GM23338 (cell line): ENCODE measurements around the gene KIF6. TPM values are rescaled to one million over a fixed set of nuclear protein-coding genes. Genes with fewer than 3 reads are reported as not detected.

Experiments used
- ATAC-seq: fragments of 200-7000 bp; cut with Tn5 transposase; 3 replicates; pipeline ENCODE4 v1.9.1; 2020
- DNase-seq: peaks from one replicate; pipeline ENCODE4 v3.0.0-alpha.2; 2015; ENCODE audit warnings: low spot score
- H2AFZ ChIP-seq: fragments of 200-600 bp; sonication (generic); 2 replicates; pipeline ENCODE4 v1.8.0; 2016; ENCODE audit warnings: antibody characterized with exemption, mild to moderate bottlenecking, moderate library complexity
- H3F3A ChIP-seq: fragments of 200-600 bp; sonication (generic); replicated peaks from 2 replicates; pipeline ENCODE4 v1.8.0; 2017; ENCODE audit warnings: antibody characterized with exemption, mixed run types, low read depth
- H3K27ac ChIP-seq: fragments of 200-600 bp; sonication (generic); 2 replicates; pipeline ENCODE4 v1.6.1; 2016; ENCODE audit warnings: low read depth
- H3K27me3 ChIP-seq: fragments of 200-600 bp; sonication (generic); 2 replicates; pipeline ENCODE4 v1.8.0; 2016; ENCODE audit warnings: mild to moderate bottlenecking, mixed run types, moderate library complexity; ENCODE audit not compliant: insufficient read depth
- H3K36me3 ChIP-seq: fragments of 200-600 bp; sonication (generic); 2 replicates; pipeline ENCODE4 v1.8.0; 2016; ENCODE audit warnings: mild to moderate bottlenecking; ENCODE audit not compliant: insufficient read depth
- H3K4me1 ChIP-seq: fragments of 200-600 bp; sonication (generic); 2 replicates; pipeline ENCODE4 v1.8.0; 2016; ENCODE audit warnings: mild to moderate bottlenecking, moderate library complexity; ENCODE audit not compliant: insufficient read depth
- H3K4me2 ChIP-seq: fragments of 200-600 bp; sonication (generic); 2 replicates; pipeline ENCODE4 v1.7.1; 2017; ENCODE audit warnings: mixed run types
- H3K4me3 ChIP-seq: fragments of 200-600 bp; sonication (generic); 2 replicates; pipeline ENCODE4 v1.6.1; 2016; ENCODE audit warnings: mixed run types
- H3K79me2 ChIP-seq: fragments of 200-600 bp; sonication (generic); replicated peaks from 2 replicates; pipeline ENCODE4 v1.8.0; 2017; ENCODE audit warnings: mild to moderate bottlenecking; ENCODE audit not compliant: insufficient read depth
- H3K9me2 ChIP-seq: fragments of 200-600 bp; sonication (generic); 2 replicates; pipeline ENCODE4 v1.8.0; 2017; ENCODE audit not compliant: insufficient read depth
- H4K20me1 ChIP-seq: fragments of 200-600 bp; sonication (generic); replicated peaks from 2 replicates; pipeline ENCODE4 v1.8.0; 2017; ENCODE audit warnings: mild to moderate bottlenecking; ENCODE audit not compliant: insufficient read depth
- H3K27ac Mint-ChIP-seq: 2 replicates; pipeline ENCODE4 v1.8.0; 2020; ENCODE audit warnings: inconsistent platforms, mild to moderate bottlenecking, moderate library complexity, mixed read lengths
- H3K27me3 Mint-ChIP-seq: 3 replicates; pipeline ENCODE4 v1.8.0; 2022; ENCODE audit warnings: low read depth, mild to moderate bottlenecking, moderate library complexity, mixed read lengths, inconsistent platforms; ENCODE audit not compliant: insufficient read depth, poor library complexity
- H3K36me3 Mint-ChIP-seq: 3 replicates; pipeline ENCODE4 v1.8.0; 2021; ENCODE audit warnings: low read depth, mild to moderate bottlenecking, inconsistent platforms, moderate library complexity, mixed read lengths
- H3K4me1 Mint-ChIP-seq: 3 replicates; pipeline ENCODE4 v1.8.0; 2020; ENCODE audit warnings: mild to moderate bottlenecking, inconsistent platforms, mixed read lengths
- H3K4me3 Mint-ChIP-seq: 3 replicates; pipeline ENCODE4 v1.8.0; 2021; ENCODE audit warnings: moderate library complexity, mild to moderate bottlenecking, inconsistent platforms, mixed read lengths
- H3K9me3 Mint-ChIP-seq: 3 replicates; pipeline ENCODE4 v1.8.0; 2020; ENCODE audit warnings: moderate library complexity, mild to moderate bottlenecking, inconsistent platforms, mixed read lengths
- CREB1 ChIP-seq: fragments of 250-450 bp; sonication (Bioruptor Pico); IDR thresholded peaks from 2 replicates; pipeline ENCODE4 v1.5.0; 2020; ENCODE audit warnings: low read depth, mild to moderate bottlenecking, moderate library complexity
- EZH2 ChIP-seq: fragments of 200-600 bp; sonication (generic); IDR thresholded peaks from one replicate; pipeline ENCODE4 v1.8.0; 2017; ENCODE audit warnings: antibody characterized with exemption, mild to moderate bottlenecking, low read depth; ENCODE audit not compliant: unreplicated experiment
- EZH2phosphoT487 ChIP-seq: fragments of 200-600 bp; sonication (generic); IDR thresholded peaks from one replicate; pipeline ENCODE4 v1.8.1; 2018; ENCODE audit warnings: antibody characterized with exemption; ENCODE audit not compliant: unreplicated experiment
- JUNB ChIP-seq: IDR thresholded peaks from one replicate; pipeline ENCODE4 v1.6.1; 2016; ENCODE audit warnings: antibody characterized with exemption; ENCODE audit not compliant: unreplicated experiment
- NANOG ChIP-seq: IDR thresholded peaks from 2 replicates; pipeline ENCODE4 v1.6.1; 2016; ENCODE audit warnings: antibody characterized with exemption, borderline replicate concordance
- POLR2AphosphoS5 ChIP-seq: IDR thresholded peaks from 2 replicates; pipeline ENCODE4 v1.6.1; 2016; ENCODE audit warnings: antibody characterized with exemption, low read depth
- STAT1 ChIP-seq: IDR thresholded peaks from one replicate; pipeline ENCODE4 v1.6.1; 2016; ENCODE audit warnings: antibody characterized with exemption; ENCODE audit not compliant: unreplicated experiment
- ZNF114 ChIP-seq: fragments of 250-450 bp; sonication (Bioruptor Pico); IDR thresholded peaks from 2 replicates; pipeline ENCODE4 v1.5.0; 2020; ENCODE audit warnings: mild to moderate bottlenecking, moderate library complexity
- ZNF331 ChIP-seq: fragments of 250-450 bp; sonication (Bioruptor Pico); IDR thresholded peaks from 2 replicates; pipeline ENCODE4 v1.5.0; 2020; ENCODE audit warnings: low read depth, mild to moderate bottlenecking, moderate library complexity
- polyA plus RNA-seq: library from polyadenylated mRNA; unstranded; fragments of >200 nt; fragmentation: Nextera tagmentation; extraction: Ambion mirVana; gene quantifications from 2 replicates; pipeline ENCODE4 v1.2.1, GENCODE V29; 2016
- total RNA-seq: library from RNA; depleted of rRNA; stranded (reverse); fragments of >200 nt; shearing (Covaris generic); gene quantifications from 2 replicates; pipeline ENCODE4 v1.2.3, GENCODE V29; 2014
- TF ChIP-seq, protein P1 (sequence below): IDR thresholded peaks from 2 replicates; pipeline ENCODE4 v1.6.1; 2016; ENCODE audit warnings: antibody characterized with exemption
- TF ChIP-seq, protein P2 (sequence below), 2 experiments: fragments of 200-600 bp in 1 of 2; sonication (generic) in 1 of 2; conservative IDR thresholded peaks; 2 replicates each; pipeline versions ENCODE4 v1.5.1 to v1.6.1; 2016 to 2017; ENCODE audit warnings: antibody characterized with exemption in 2 of 2, low read depth in 2 of 2, mild to moderate bottlenecking in 2 of 2, moderate library complexity in 1 of 2
- TF ChIP-seq, protein P3 (sequence below): fragments of 250-450 bp; sonication (Bioruptor Pico); IDR thresholded peaks from 2 replicates; pipeline ENCODE4 v1.5.0; 2020; ENCODE audit warnings: mild to moderate bottlenecking, moderate library complexity
- TF ChIP-seq, protein P4 (sequence below): IDR thresholded peaks from one replicate; pipeline ENCODE4 v1.6.1; 2018; ENCODE audit warnings: antibody characterized with exemption; ENCODE audit not compliant: unreplicated experiment

The KIF6 gene
- total and polyA plus RNA-seq, 2 experiments from 2014 or later, result 0.87 to 1.7 TPM

DNA sequence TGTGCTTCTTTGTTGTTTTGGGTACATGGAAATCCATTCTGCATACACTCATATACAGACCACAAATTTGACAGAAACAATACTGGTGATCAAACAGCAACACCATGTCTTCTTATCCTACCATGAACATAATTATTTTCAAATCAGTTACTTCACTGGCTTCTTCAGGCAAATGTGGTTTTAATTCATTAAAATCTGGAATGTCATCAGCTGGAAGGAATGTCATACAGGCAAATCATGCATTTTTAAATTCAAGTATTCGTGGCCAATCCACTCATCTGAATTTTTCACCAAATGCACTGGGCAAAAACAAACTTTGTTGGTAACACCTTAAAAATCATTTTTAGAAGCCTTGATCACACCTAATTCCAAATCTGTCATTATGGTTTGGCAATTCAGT, 59.3 kb downstream of the KIF6 start:
- H3K27me3 Mint-ChIP-seq, result peaks cover 3% of the 10 kb centered on the region
- H3K27ac Mint-ChIP-seq, result no peak overlapping the region; the same call in 1 of the 2 replicates
- no peak for ATAC-seq

More for the DNA sequence above, 59.3 kb downstream of the KIF6 start:
- H3K4me3 Mint-ChIP-seq, result no peak overlapping the region
- no peaks in the 10 kb centered on the region for H3K36me3 ChIP-seq
- no peaks in the 10 kb centered on the region for H4K20me1 ChIP-seq
- no peak overlapping the region for H3K27ac ChIP-seq
- H3K9me3 Mint-ChIP-seq, result no peaks in the 10 kb centered on the region
- no peak overlapping the region for H2AFZ ChIP-seq
- peaks cover 22% of the 10 kb centered on the region for H3K4me1 ChIP-seq
- H3K9me2 ChIP-seq, result no peaks in the 10 kb centered on the region
- peaks cover 31% of the 10 kb centered on the region for H3K4me1 Mint-ChIP-seq
- TF ChIP-seq EZH2 (no peak), EZH2phosphoT487 (no peak), CREB1 (CRISPR knock-in tag) (no peak), STAT1 (no peak), POLR2AphosphoS5 (no peak), JUNB (no peak), ZNF114 (CRISPR knock-in tag) (no peak), ZNF331 (CRISPR knock-in tag) (no peak), NANOG (no peak)
- TF ChIP-seq, protein P1, sequence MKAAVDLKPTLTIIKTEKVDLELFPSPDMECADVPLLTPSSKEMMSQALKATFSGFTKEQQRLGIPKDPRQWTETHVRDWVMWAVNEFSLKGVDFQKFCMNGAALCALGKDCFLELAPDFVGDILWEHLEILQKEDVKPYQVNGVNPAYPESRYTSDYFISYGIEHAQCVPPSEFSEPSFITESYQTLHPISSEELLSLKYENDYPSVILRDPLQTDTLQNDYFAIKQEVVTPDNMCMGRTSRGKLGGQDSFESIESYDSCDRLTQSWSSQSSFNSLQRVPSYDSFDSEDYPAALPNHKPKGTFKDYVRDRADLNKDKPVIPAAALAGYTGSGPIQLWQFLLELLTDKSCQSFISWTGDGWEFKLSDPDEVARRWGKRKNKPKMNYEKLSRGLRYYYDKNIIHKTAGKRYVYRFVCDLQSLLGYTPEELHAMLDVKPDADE, result no peak
- TF ChIP-seq, protein P2, sequence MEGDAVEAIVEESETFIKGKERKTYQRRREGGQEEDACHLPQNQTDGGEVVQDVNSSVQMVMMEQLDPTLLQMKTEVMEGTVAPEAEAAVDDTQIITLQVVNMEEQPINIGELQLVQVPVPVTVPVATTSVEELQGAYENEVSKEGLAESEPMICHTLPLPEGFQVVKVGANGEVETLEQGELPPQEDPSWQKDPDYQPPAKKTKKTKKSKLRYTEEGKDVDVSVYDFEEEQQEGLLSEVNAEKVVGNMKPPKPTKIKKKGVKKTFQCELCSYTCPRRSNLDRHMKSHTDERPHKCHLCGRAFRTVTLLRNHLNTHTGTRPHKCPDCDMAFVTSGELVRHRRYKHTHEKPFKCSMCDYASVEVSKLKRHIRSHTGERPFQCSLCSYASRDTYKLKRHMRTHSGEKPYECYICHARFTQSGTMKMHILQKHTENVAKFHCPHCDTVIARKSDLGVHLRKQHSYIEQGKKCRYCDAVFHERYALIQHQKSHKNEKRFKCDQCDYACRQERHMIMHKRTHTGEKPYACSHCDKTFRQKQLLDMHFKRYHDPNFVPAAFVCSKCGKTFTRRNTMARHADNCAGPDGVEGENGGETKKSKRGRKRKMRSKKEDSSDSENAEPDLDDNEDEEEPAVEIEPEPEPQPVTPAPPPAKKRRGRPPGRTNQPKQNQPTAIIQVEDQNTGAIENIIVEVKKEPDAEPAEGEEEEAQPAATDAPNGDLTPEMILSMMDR (conservative IDR thresholded peaks at IDR 0.05; ENCODE audit: low read depth in 2 of 2), result no peak
- TF ChIP-seq, protein P3, sequence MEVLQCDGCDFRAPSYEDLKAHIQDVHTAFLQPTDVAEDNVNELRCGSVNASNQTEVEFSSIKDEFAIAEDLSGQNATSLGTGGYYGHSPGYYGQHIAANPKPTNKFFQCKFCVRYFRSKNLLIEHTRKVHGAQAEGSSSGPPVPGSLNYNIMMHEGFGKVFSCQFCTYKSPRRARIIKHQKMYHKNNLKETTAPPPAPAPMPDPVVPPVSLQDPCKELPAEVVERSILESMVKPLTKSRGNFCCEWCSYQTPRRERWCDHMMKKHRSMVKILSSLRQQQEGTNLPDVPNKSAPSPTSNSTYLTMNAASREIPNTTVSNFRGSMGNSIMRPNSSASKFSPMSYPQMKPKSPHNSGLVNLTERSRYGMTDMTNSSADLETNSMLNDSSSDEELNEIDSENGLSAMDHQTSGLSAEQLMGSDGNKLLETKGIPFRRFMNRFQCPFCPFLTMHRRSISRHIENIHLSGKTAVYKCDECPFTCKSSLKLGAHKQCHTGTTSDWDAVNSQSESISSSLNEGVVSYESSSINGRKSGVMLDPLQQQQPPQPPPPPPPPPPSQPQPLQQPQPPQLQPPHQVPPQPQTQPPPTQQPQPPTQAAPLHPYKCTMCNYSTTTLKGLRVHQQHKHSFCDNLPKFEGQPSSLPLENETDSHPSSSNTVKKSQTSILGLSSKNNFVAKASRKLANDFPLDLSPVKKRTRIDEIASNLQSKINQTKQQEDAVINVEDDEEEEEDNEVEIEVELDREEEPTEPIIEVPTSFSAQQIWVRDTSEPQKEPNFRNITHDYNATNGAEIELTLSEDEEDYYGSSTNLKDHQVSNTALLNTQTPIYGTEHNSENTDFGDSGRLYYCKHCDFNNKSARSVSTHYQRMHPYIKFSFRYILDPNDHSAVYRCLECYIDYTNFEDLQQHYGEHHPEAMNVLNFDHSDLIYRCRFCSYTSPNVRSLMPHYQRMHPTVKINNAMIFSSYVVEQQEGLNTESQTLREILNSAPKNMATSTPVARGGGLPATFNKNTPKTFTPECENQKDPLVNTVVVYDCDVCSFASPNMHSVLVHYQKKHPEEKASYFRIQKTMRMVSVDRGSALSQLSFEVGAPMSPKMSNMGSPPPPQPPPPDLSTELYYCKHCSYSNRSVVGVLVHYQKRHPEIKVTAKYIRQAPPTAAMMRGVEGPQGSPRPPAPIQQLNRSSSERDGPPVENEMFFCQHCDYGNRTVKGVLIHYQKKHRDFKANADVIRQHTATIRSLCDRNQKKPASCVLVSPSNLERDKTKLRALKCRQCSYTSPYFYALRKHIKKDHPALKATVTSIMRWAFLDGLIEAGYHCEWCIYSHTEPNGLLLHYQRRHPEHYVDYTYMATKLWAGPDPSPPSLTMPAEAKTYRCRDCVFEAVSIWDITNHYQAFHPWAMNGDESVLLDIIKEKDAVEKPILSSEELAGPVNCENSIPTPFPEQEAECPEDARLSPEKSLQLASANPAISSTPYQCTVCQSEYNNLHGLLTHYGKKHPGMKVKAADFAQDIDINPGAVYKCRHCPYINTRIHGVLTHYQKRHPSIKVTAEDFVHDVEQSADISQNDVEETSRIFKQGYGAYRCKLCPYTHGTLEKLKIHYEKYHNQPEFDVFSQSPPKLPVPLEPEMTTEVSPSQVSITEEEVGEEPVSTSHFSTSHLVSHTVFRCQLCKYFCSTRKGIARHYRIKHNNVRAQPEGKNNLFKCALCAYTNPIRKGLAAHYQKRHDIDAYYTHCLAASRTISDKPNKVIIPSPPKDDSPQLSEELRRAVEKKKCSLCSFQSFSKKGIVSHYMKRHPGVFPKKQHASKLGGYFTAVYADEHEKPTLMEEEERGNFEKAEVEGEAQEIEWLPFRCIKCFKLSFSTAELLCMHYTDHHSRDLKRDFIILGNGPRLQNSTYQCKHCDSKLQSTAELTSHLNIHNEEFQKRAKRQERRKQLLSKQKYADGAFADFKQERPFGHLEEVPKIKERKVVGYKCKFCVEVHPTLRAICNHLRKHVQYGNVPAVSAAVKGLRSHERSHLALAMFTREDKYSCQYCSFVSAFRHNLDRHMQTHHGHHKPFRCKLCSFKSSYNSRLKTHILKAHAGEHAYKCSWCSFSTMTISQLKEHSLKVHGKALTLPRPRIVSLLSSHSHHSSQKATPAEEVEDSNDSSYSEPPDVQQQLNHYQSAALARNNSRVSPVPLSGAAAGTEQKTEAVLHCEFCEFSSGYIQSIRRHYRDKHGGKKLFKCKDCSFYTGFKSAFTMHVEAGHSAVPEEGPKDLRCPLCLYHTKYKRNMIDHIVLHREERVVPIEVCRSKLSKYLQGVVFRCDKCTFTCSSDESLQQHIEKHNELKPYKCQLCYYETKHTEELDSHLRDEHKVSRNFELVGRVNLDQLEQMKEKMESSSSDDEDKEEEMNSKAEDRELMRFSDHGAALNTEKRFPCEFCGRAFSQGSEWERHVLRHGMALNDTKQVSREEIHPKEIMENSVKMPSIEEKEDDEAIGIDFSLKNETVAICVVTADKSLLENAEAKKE (CRISPR knock-in tag), result no peak
- TF ChIP-seq, protein P4, sequence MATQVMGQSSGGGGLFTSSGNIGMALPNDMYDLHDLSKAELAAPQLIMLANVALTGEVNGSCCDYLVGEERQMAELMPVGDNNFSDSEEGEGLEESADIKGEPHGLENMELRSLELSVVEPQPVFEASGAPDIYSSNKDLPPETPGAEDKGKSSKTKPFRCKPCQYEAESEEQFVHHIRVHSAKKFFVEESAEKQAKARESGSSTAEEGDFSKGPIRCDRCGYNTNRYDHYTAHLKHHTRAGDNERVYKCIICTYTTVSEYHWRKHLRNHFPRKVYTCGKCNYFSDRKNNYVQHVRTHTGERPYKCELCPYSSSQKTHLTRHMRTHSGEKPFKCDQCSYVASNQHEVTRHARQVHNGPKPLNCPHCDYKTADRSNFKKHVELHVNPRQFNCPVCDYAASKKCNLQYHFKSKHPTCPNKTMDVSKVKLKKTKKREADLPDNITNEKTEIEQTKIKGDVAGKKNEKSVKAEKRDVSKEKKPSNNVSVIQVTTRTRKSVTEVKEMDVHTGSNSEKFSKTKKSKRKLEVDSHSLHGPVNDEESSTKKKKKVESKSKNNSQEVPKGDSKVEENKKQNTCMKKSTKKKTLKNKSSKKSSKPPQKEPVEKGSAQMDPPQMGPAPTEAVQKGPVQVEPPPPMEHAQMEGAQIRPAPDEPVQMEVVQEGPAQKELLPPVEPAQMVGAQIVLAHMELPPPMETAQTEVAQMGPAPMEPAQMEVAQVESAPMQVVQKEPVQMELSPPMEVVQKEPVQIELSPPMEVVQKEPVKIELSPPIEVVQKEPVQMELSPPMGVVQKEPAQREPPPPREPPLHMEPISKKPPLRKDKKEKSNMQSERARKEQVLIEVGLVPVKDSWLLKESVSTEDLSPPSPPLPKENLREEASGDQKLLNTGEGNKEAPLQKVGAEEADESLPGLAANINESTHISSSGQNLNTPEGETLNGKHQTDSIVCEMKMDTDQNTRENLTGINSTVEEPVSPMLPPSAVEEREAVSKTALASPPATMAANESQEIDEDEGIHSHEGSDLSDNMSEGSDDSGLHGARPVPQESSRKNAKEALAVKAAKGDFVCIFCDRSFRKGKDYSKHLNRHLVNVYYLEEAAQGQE, result no peak
- no peaks in the 10 kb centered on the region for H3K79me2 ChIP-seq
- H3K36me3 Mint-ChIP-seq, result no peaks in the 10 kb centered on the region
- H3K4me2 ChIP-seq, result no peak overlapping the region
- no peaks in the 10 kb centered on the region for H3F3A ChIP-seq
- no peak for DNase-seq
- no peak overlapping the region for H3K4me3 ChIP-seq
- no peaks in the 10 kb centered on the region for H3K27me3 ChIP-seq
